ENCODE results near the gene GTF3A. TPM values are rescaled to one million over a fixed set of nuclear protein-coding genes. Genes with fewer than 3 reads are reported as not detected.

Gene GTF3A
- total and polyA plus RNA-seq, 2 donors (not counting 3 experiments of a cell fraction or from before 2014, with no cell fraction given) = 37.9 to 73.3 TPM

DNA sequence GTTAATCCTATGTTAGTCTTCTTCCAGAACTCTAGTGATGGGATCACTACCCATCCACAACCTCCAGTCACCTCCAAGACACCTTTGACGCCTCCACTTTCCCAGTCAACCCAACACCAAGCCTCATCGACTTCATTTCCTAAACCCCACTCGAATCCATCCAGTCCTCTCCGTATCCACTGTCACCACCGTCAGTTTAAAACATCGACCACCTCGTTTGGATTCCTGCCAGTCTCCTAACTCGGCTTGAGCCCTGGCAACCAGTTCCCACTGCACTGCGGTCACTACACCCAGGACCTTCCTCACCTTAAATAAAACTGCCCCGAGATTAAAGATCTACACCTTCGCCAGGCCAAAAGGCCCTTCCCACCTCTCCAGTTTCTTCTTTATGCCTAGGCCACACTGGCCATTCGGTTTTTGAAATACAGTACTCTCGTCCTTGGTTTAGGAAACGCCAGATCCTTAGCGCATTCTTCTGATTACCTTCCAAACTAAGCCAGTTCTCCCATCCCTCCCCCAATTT lies 24.7 kb downstream of the GTF3A start:
- Histone ChIP-seq H3K9me3 (replicated peaks; ENCODE audit: control insufficient read depth, insufficient read depth, low read length) (no peaks in the 10 kb centered on the region), H3K4me2 (ENCODE audit: insufficient read depth, low read length) (peak overlapping the region; percentile 72), H4K20me1 (replicated peaks; ENCODE audit: control insufficient read depth, extremely low read depth, insufficient read depth, low read length) (no peaks in the 10 kb centered on the region), H3K9me1 (replicated peaks; ENCODE audit: control insufficient read depth, extremely low read depth, insufficient read depth, low read length) (no peaks in the 10 kb centered on the region), H3K27me3 (ENCODE audit: control insufficient read depth in 2 of 2, insufficient read depth in 2 of 2, low read length in 2 of 2) (peaks cover 6 to 20% of the 10 kb centered on the region in 2 experiments), H3K27ac (ENCODE audit: insufficient read depth, low read depth, low read length) (no peak overlapping the region), H3K9ac (replicated peaks; ENCODE audit: extremely low read depth, insufficient read depth, low read length) (peak overlapping the region; percentile 73), H3K4me3 (replicated peaks in 1 of 3; ENCODE audit: insufficient read depth in 1 of 3, low read depth in 1 of 3, low read length in 3 of 3) (peak overlapping the region; percentile 68 to 90 (median 82)), H3K79me2 (ENCODE audit: control insufficient read depth, insufficient read depth, low read length) (peaks cover 17% of the 10 kb centered on the region), H2AFZ (ENCODE audit: low read depth, low read length) (peak overlapping the region; percentile 76), H3K36me3 (ENCODE audit: control insufficient read depth in 2 of 2, extremely low read depth in 1 of 2, insufficient read depth in 2 of 2, low read length in 2 of 2) (no peaks in the 10 kb centered on the region), H3K4me1 (ENCODE audit: control insufficient read depth, extremely low read depth, insufficient read depth, low read length) (peaks cover 21% of the 10 kb centered on the region)
- no TSS peak for BruUV-seq (replicated peaks)
- CTCF ChIA-PET = interaction anchor here (1.2 to 6.4 kb wide), 3 partner anchors 9 to 378 kb away, joined by 3 to 41 read pairs (median 7); partner anchors contain the start of gene GTF3A
- FAIRE-seq (peak; percentile 50), DNase-seq (ENCODE audit: low read depth, low spot score) (no peak)
- TF ChIP-seq, protein P1, sequence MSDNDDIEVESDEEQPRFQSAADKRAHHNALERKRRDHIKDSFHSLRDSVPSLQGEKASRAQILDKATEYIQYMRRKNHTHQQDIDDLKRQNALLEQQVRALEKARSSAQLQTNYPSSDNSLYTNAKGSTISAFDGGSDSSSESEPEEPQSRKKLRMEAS (IDR thresholded peaks at IDR 0.05; ENCODE audit: insufficient read depth, insufficient read length) = no peak
- TF ChIP-seq MYC (IDR thresholded peaks at IDR 0.05; ENCODE audit: low read depth, low read length) (no peak), JUN (IDR thresholded peaks at IDR 0.05; ENCODE audit: borderline replicate concordance, insufficient read depth, insufficient read length, low read depth) (no peak), EZH2 (IDR thresholded peaks at IDR 0.05; ENCODE audit: borderline replicate concordance, low read depth, low read length, severe bottlenecking) (no peak), POLR2AphosphoS5 (IDR thresholded peaks at IDR 0.05; ENCODE audit: insufficient read depth, low read depth, low read length) (no peak), GATA2 (IDR thresholded peaks at IDR 0.05; ENCODE audit: insufficient read depth, insufficient read length, low read depth, low read length) (no peak), FOS (IDR thresholded peaks at IDR 0.05; ENCODE audit: borderline replicate concordance, insufficient read depth, low read length) (no peak), POLR2A (IDR thresholded peaks at IDR 0.05; ENCODE audit: low read depth, low read length) (no peak)
- TF ChIP-seq, protein P2, sequence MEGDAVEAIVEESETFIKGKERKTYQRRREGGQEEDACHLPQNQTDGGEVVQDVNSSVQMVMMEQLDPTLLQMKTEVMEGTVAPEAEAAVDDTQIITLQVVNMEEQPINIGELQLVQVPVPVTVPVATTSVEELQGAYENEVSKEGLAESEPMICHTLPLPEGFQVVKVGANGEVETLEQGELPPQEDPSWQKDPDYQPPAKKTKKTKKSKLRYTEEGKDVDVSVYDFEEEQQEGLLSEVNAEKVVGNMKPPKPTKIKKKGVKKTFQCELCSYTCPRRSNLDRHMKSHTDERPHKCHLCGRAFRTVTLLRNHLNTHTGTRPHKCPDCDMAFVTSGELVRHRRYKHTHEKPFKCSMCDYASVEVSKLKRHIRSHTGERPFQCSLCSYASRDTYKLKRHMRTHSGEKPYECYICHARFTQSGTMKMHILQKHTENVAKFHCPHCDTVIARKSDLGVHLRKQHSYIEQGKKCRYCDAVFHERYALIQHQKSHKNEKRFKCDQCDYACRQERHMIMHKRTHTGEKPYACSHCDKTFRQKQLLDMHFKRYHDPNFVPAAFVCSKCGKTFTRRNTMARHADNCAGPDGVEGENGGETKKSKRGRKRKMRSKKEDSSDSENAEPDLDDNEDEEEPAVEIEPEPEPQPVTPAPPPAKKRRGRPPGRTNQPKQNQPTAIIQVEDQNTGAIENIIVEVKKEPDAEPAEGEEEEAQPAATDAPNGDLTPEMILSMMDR (IDR thresholded peaks at IDR 0.05; ENCODE audit: extremely low read depth in 1 of 2, insufficient read depth in 1 of 2, low read depth in 1 of 2, low read length in 2 of 2) = no peak
- POLR2A ChIA-PET = interaction anchor here (0.6 kb wide), 1 partner anchor 144 kb away, joined by 5 read pairs; no protein-coding TSS in a partner anchor
- intact Hi-C loops (cut with micrococcal nuclease) (no loop called here), dilution Hi-C loops (cut with MboI; ENCODE audit: extremely low pct_ligation_motif_present, low sequenced_read_pairs) (no loop called here)
